Naive thymus-derived CD4-positive, alpha-beta T cell (primary cell): ENCODE data around the gene GLRA1. TPM values are rescaled to one million over a fixed set of nuclear protein-coding genes. Genes with fewer than 3 reads are reported as not detected.

ENCODE experiments used
- ATAC-seq: fragments of 150-1000 bp; cut with Tn5 transposase; 2 replicates; pipeline ENCODE4 v1.10.0; 2021; ENCODE audit warnings: mild to moderate bottlenecking, moderate library complexity
- CTCF ChIA-PET: fragments of 350-600 bp; sonication (Branson Sonifier 250); formaldehyde crosslinking; loops from one replicate; lab custom pipeline; 2021; ENCODE audit warnings: antibody characterized with exemption; lab: Charles Lee
- POLR2A ChIA-PET: fragments of 350-600 bp; sonication (Branson Sonifier 250); formaldehyde crosslinking; loops from one replicate; lab custom pipeline; 2021; ENCODE audit warnings: antibody characterized with exemption, inconsistent platforms; lab: Charles Lee
- DNase-seq, 9 donors: peaks; one replicate each; pipeline versions ENCODE4 v3.0.0 to v3.0.0-alpha.2; 2020 to 2022; ENCODE audit warnings: mixed read lengths in 1 of 9
- H3K27ac ChIP-seq: one replicate; pipeline ENCODE4 v1.7.0; 2013; ENCODE audit warnings: mild to moderate bottlenecking, low read depth, low read length, moderate library complexity
- H3K27me3 ChIP-seq, 2 donors: one replicate each; pipeline ENCODE4 v1.7.0; 2013; ENCODE audit warnings: low read length in 2 of 2, mild to moderate bottlenecking in 2 of 2, moderate library complexity in 2 of 2; ENCODE audit not compliant: control insufficient read depth in 2 of 2, insufficient read depth in 2 of 2
- H3K36me3 ChIP-seq, 3 experiments: 1 replicate in 2 of 3; 2 replicates in 1 of 3; pipeline ENCODE4 v1.7.0; 2013; ENCODE audit warnings: low read length in 3 of 3, mild to moderate bottlenecking in 3 of 3, moderate library complexity in 1 of 3; ENCODE audit not compliant: insufficient read depth in 3 of 3, control insufficient read depth in 2 of 3
- H3K4me1 ChIP-seq, 2 donors: one replicate each; pipeline ENCODE4 v1.7.0; 2013; ENCODE audit warnings: low read length in 2 of 2, mild to moderate bottlenecking in 2 of 2, moderate library complexity in 1 of 2; ENCODE audit not compliant: control insufficient read depth in 2 of 2, insufficient read depth in 2 of 2
- H3K4me3 ChIP-seq: 2 replicates; pipeline ENCODE4 v1.7.0; 2013; ENCODE audit warnings: mild to moderate bottlenecking, low read length
- H3K9me3 ChIP-seq, 3 experiments: 1 replicate in 2 of 3; 2 replicates in 1 of 3; pipeline ENCODE4 v1.7.0; 2013; ENCODE audit warnings: low read length in 3 of 3; ENCODE audit not compliant: control insufficient read depth in 2 of 3
- H3K27ac Mint-ChIP-seq, 9 donors: one replicate each; pipeline ENCODE4 v1.8.0; 2020 to 2022; ENCODE audit warnings: mixed read lengths in 9 of 9, mild to moderate bottlenecking in 8 of 9, moderate library complexity in 5 of 9, inconsistent platforms in 2 of 9
- H3K27me3 Mint-ChIP-seq, 5 donors: one replicate each; pipeline ENCODE4 v1.8.0; 2021 to 2022; ENCODE audit warnings: mixed read lengths in 5 of 5, mild to moderate bottlenecking in 1 of 5
- H3K36me3 Mint-ChIP-seq, 5 donors: one replicate each; pipeline ENCODE4 v1.8.0; 2020 to 2022; ENCODE audit warnings: mixed read lengths in 5 of 5, mild to moderate bottlenecking in 3 of 5, inconsistent platforms in 1 of 5
- H3K4me1 Mint-ChIP-seq, 7 donors: one replicate each; pipeline ENCODE4 v1.8.0; 2020 to 2022; ENCODE audit warnings: mixed read lengths in 7 of 7, mild to moderate bottlenecking in 3 of 7, inconsistent platforms in 1 of 7
- H3K4me3 Mint-ChIP-seq, 10 donors: one replicate each; pipeline ENCODE4 v1.8.0; 2020 to 2022; ENCODE audit warnings: mild to moderate bottlenecking in 10 of 10, mixed read lengths in 10 of 10, moderate library complexity in 6 of 10, inconsistent platforms in 2 of 10
- H3K9me3 Mint-ChIP-seq, 11 donors: one replicate each; pipeline ENCODE4 v1.8.0; 2020 to 2022; ENCODE audit warnings: mixed read lengths in 11 of 11, mild to moderate bottlenecking in 4 of 11, inconsistent platforms in 1 of 11, moderate library complexity in 1 of 11
- intact Hi-C, 2 donors: fragments of 100-400 bp; cut with micrococcal nuclease; formaldehyde crosslinking; loops; one replicate each; pipeline ENCODE4 v1.15.1; 2023
- polyA plus RNA-seq, 2 donors: library from polyadenylated mRNA; unstranded; fragments of 300-500 nt; fragmentation: Illumina TruSeq; gene quantifications; one replicate each; pipeline ENCODE4 v1.2.3, GENCODE V29; 2021
- total RNA-seq, 6 experiments: library from RNA in 5 of 6; stranded (reverse) in 5 of 6; gene quantifications; 1 replicate in 5 of 6; 2 replicates in 1 of 6; pipeline ENCODE4 v1.2.3 and lab custom pipeline; 2021 to 2026

The GLRA1 gene
- total and polyA plus RNA-seq, 7 experiments from 2014 or later, result not detected

DNA sequence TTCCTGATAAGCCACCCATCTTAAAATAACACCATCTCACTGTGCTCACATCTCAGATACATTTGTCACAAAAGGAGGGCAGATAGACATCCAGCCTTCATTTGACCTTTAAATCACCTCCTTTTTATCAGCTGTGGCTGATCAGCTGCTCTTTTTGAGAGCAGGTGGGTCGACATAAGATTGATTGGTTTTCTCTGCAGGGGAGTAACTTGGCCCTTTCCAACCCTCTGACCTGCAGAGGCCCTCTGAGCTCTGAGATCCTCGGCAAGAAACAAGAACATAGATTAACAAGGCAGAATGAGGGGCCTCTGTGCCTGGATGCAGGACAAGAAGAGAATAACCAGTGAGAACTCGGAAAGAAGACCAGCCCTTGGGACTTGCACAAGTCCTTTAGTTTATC lies 33.5 kb upstream of the GLRA1 start:
- CTCF ChIA-PET, result no interaction called here
- Histone ChIP-seq H3K4me1 (peaks cover 13 to 32% of the 10 kb centered on the region in 2 donors), H3K27me3 (no peaks in the 10 kb centered on the region), H3K27ac (no peak overlapping the region), H3K4me3 (no peak overlapping the region), H3K36me3 (no peaks in the 10 kb centered on the region), H3K9me3 (no peaks in the 10 kb centered on the region)
- POLR2A ChIA-PET, result no interaction called here
- Mint-ChIP-seq H3K27ac (peak overlapping the region in 1 of 9 donors; percentile 25), H3K4me3 (no peak overlapping the region), H3K27me3 (peaks cover 0 to 4% (median 0%) of the 10 kb centered on the region in 5 donors), H3K9me3 (peaks cover 0 to 2% (median 0%) of the 10 kb centered on the region in 11 donors), H3K36me3 (peaks cover 0 to 3% (median 0%) of the 10 kb centered on the region in 5 donors), H3K4me1 (peaks cover 17 to 61% (median 47%) of the 10 kb centered on the region in 7 donors)
- ATAC-seq (no peak), DNase-seq (no peak)
- intact Hi-C loops, result no loop called here

DNA sequence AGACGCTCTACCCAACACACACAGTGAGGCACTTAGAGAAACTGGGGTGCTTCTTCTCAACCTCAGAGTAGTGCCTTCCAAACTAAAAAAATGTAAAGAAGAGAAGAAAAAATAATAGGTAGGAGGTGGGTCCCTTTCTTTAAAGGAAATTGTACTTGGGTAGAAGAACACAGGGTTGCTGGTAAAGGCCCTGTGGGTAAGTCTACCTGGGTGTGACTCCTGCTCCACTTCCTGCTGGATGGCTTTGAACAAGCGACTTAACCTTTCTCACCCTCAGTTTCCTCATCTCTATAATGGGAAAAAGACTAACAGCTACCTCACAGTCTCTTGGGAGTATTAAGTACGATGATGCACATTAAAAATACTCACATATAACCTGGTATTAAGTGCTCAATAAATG lies 32.1 kb upstream of the GLRA1 start:
- Histone ChIP-seq H3K27me3 (no peaks in the 10 kb centered on the region), H3K4me1 (peaks cover 13 to 32% of the 10 kb centered on the region in 2 donors), H3K27ac (no peak overlapping the region), H3K9me3 (no peaks in the 10 kb centered on the region), H3K36me3 (no peaks in the 10 kb centered on the region), H3K4me3 (no peak overlapping the region)
- ChIA-PET CTCF (no interaction called here), POLR2A (no interaction called here)
- ATAC-seq (no peak), DNase-seq (peak in 1 of 9 donors; percentile 0)
- H3K9me3 Mint-ChIP-seq, result peaks cover 0 to 2% (median 0%) of the 10 kb centered on the region in 11 donors
- H3K27ac Mint-ChIP-seq, result peak overlapping the region in 5 of 9 donors; percentile 5 to 82 (median 45)
- peaks cover 0 to 4% (median 0%) of the 10 kb centered on the region in 5 donors for H3K27me3 Mint-ChIP-seq
- intact Hi-C loops, result no loop called here
- peaks cover 17 to 70% (median 58%) of the 10 kb centered on the region in 7 donors for H3K4me1 Mint-ChIP-seq
- H3K4me3 Mint-ChIP-seq, result peak overlapping the region in 6 of 10 donors; percentile 15 to 51 (median 33)
- no peaks in the 10 kb centered on the region for H3K36me3 Mint-ChIP-seq

DNA sequence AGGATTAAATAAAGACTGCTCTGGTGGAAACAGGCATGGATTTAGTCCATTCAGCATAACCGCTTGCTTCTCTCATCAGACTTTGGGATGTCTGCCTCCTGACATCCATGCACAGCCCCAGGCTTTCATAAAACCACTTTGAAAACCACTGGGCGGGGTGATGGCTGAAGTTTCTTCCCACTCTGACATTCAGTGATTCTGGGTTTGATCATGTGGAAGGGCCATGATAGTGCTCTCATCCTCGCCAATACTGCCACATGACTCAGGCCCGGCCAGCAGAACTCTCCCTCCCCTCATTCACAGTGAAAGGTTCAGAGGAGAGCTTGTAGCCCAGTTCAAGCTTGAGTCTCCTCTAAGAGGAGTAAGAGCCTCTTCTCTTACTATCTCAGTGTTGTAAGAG lies 29.6 kb upstream of the GLRA1 start:
- H3K27ac Mint-ChIP-seq, result no peak overlapping the region
- H3K4me3 Mint-ChIP-seq, result no peak overlapping the region
- peaks cover 13 to 32% of the 10 kb centered on the region in 2 donors for H3K4me1 ChIP-seq
- ChIA-PET POLR2A (no interaction called here), CTCF (no interaction called here)
- no peaks in the 10 kb centered on the region for H3K9me3 ChIP-seq
- intact Hi-C loops, result no loop called here
- H3K9me3 Mint-ChIP-seq, result no peaks in the 10 kb centered on the region
- H3K4me3 ChIP-seq, result no peak overlapping the region
- no peak for DNase-seq
- peaks cover 0 to 9% (median 4%) of the 10 kb centered on the region in 5 donors for H3K27me3 Mint-ChIP-seq
- H3K4me1 Mint-ChIP-seq, result peaks cover 19 to 83% (median 69%) of the 10 kb centered on the region in 7 donors
- H3K36me3 Mint-ChIP-seq, result no peaks in the 10 kb centered on the region
- no peak overlapping the region for H3K27ac ChIP-seq
- no peaks in the 10 kb centered on the region for H3K36me3 ChIP-seq
- ATAC-seq, result no peak
- no peaks in the 10 kb centered on the region for H3K27me3 ChIP-seq

DNA sequence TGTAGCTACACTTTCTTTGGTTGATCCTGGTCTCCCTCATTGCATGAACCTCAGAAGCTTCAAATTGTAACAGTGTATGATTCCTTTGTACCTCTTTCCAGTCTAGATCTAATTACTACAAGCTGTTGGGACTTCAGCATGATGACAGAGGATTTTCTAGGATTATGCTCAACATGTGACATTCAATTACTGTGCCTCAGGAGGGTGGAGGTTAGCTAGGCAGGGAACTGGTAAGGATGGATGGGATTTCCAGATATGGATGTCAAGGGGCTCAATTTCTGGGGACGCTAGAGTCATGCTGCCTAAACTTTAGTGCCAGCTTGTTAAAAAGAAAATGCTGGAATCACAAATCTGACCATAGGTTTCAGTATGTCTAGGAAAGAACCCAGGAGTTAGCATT lies 29.2 kb upstream of the GLRA1 start:
- Histone ChIP-seq H3K27ac (no peak overlapping the region), H3K27me3 (no peaks in the 10 kb centered on the region), H3K36me3 (no peaks in the 10 kb centered on the region), H3K9me3 (no peaks in the 10 kb centered on the region), H3K4me3 (no peak overlapping the region), H3K4me1 (peaks cover 13 to 32% of the 10 kb centered on the region in 2 donors)
- H3K9me3 Mint-ChIP-seq, result no peaks in the 10 kb centered on the region
- peaks cover 3 to 12% (median 4%) of the 10 kb centered on the region in 5 donors for H3K27me3 Mint-ChIP-seq
- H3K4me3 Mint-ChIP-seq, result no peak overlapping the region
- ATAC-seq, result no peak
- no peak for DNase-seq
- POLR2A ChIA-PET, result no interaction called here
- no peaks in the 10 kb centered on the region for H3K36me3 Mint-ChIP-seq
- H3K27ac Mint-ChIP-seq, result no peak overlapping the region
- intact Hi-C loops, result no loop called here
- CTCF ChIA-PET, result no interaction called here
- H3K4me1 Mint-ChIP-seq, result peaks cover 19 to 84% (median 67%) of the 10 kb centered on the region in 7 donors

DNA sequence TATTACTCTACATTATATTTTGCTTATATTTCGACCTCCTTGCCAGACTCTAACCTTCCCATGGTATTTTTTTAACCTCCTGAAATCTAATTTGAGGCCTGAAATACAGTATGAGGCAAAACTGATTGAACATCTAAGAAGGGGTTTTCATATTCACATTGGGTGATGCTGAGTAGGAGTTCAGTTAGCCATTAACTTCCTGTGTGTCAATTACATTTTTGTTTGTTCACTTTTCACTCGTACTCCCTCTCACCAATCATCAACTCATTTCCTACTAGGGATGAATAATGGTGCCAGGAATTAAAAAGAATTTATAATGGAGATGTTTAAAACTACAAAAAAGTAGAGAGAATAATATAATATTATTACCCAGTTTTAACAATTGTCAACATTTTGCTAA lies 27.6 kb upstream of the GLRA1 start:
- no peaks in the 10 kb centered on the region for H3K36me3 Mint-ChIP-seq
- no peak overlapping the region for H3K27ac Mint-ChIP-seq
- no peaks in the 10 kb centered on the region for H3K36me3 ChIP-seq
- H3K27ac ChIP-seq, result no peak overlapping the region
- DNase-seq, result no peak
- H3K9me3 ChIP-seq, result no peaks in the 10 kb centered on the region
- no peak for ATAC-seq
- peaks cover 3 to 14% (median 4%) of the 10 kb centered on the region in 5 donors for H3K27me3 Mint-ChIP-seq
- no peak overlapping the region for H3K4me3 ChIP-seq
- no peak overlapping the region for H3K4me3 Mint-ChIP-seq
- ChIA-PET CTCF (no interaction called here), POLR2A (no interaction called here)
- intact Hi-C loops, result no loop called here
- H3K9me3 Mint-ChIP-seq, result no peaks in the 10 kb centered on the region
- H3K4me1 ChIP-seq, result peaks cover 8 to 24% of the 10 kb centered on the region in 2 donors
- no peaks in the 10 kb centered on the region for H3K27me3 ChIP-seq
- peaks cover 15 to 76% (median 59%) of the 10 kb centered on the region in 7 donors for H3K4me1 Mint-ChIP-seq

DNA sequence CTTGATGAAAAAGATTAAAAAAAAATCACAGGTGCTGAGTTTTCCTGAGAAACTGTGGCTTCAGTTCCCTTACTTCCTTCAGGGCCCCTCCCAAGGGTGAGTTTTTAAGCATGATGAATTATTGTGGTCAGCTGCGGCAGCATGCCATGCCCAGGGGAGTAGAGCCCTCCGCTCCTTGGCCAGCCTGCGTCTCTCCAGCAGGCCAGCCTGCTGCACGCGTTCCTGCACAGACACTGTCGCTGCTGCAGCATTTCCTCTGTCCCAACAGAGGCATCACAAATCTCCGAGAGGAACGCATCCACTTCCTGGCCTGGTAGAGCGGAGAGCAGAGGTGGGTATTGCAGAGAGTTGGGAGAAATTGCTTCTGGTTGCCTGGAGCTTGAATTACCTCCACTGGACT lies 26.1 kb upstream of the GLRA1 start:
- Mint-ChIP-seq H3K4me3 (peak overlapping the region in 1 of 10 donors; percentile 37), H3K9me3 (no peaks in the 10 kb centered on the region), H3K27ac (no peak overlapping the region), H3K36me3 (no peaks in the 10 kb centered on the region), H3K27me3 (peaks cover 4 to 14% (median 8%) of the 10 kb centered on the region in 5 donors), H3K4me1 (peaks cover 0 to 61% (median 43%) of the 10 kb centered on the region in 7 donors)
- H3K36me3 ChIP-seq, result no peaks in the 10 kb centered on the region
- no peaks in the 10 kb centered on the region for H3K9me3 ChIP-seq
- peaks cover 0 to 11% of the 10 kb centered on the region in 2 donors for H3K4me1 ChIP-seq
- H3K27ac ChIP-seq, result no peak overlapping the region
- H3K4me3 ChIP-seq, result no peak overlapping the region
- CTCF ChIA-PET, result no interaction called here
- no peak for DNase-seq
- no peaks in the 10 kb centered on the region for H3K27me3 ChIP-seq
- POLR2A ChIA-PET, result interaction anchor here (0.7 to 1.2 kb wide), 3 partner anchors 9 to 120 kb away, joined by 3 to 5 read pairs (median 3); no protein-coding TSS in a partner anchor
- no peak for ATAC-seq
- intact Hi-C loops, result no loop called here

DNA sequence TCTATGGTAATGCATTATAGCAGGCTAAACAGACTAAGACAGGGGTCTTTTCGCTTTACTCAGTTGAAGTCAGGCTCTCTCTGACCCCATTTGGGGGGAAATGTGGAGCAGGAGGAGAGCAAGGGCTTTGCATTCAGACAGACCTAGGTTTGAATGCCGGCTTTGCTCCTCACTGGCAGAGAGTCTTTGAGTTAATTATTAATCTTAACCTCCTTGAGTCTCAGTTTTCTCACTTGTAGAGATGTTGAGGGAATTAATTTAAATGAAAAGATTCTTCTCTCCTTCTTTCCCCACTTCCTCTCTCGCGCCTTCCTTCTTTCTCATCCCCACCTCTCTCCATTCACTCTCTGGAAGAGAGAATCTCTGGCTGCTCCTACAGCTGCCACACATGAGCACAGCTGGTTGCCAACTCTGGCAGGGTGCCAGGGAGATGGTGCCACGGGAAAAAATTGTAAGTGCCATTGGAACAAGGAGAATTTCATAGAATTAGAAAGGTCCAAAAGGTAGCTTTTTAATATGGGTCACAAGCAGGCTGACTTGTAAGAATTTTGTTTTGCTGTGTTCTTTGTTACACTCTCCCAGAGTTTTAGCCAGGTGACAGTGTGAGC lies 25.2 kb upstream of the GLRA1 start:
- H3K27ac ChIP-seq, result no peak overlapping the region
- H3K27me3 ChIP-seq, result no peaks in the 10 kb centered on the region
- ATAC-seq (no peak), DNase-seq (no peak)
- ChIA-PET CTCF (no interaction called here), POLR2A (interaction anchor here (1.0 to 1.2 kb wide), 2 partner anchors 18 to 119 kb away, joined by 3 read pairs; no protein-coding TSS in a partner anchor)
- intact Hi-C loops, result no loop called here
- peaks cover 0 to 4% of the 10 kb centered on the region in 2 donors for H3K4me1 ChIP-seq
- H3K36me3 ChIP-seq, result no peaks in the 10 kb centered on the region
- Mint-ChIP-seq H3K4me3 (peak overlapping the region in 3 of 10 donors; percentile 4 to 71 (median 28)), H3K27me3 (peaks cover 4 to 17% (median 9%) of the 10 kb centered on the region in 5 donors), H3K9me3 (peaks cover 0 to 2% (median 0%) of the 10 kb centered on the region in 11 donors), H3K36me3 (no peaks in the 10 kb centered on the region), H3K27ac (no peak overlapping the region), H3K4me1 (peaks cover 0 to 52% (median 34%) of the 10 kb centered on the region in 7 donors)
- H3K9me3 ChIP-seq, result no peaks in the 10 kb centered on the region
- H3K4me3 ChIP-seq, result no peak overlapping the region
